SK-N-SH (cell line): ENCODE measurements around the gene MPIG6B. TPM values are rescaled to one million over a fixed set of nuclear protein-coding genes. Genes with fewer than 3 reads are reported as not detected.

Experiments used
- CTCF ChIA-PET: fragments of 300-600, 350-600 bp; formaldehyde crosslinking; extraction: SDS; loops from one replicate; lab custom pipeline; 2021; lab: Yijun Ruan, JAX
- POLR2A ChIA-PET: fragments of 350-600 bp; sonication (Branson Sonifier 250); formaldehyde crosslinking; extraction: SDS; loops from one replicate; lab custom pipeline; 2020; ENCODE audit warnings: antibody characterized with exemption, inconsistent platforms; lab: Yijun Ruan, JAX
- DNase-seq: peaks from one replicate; pipeline ENCODE4 v3.0.0; 2012
- H2AFZ ChIP-seq: fragments of 200-600 bp; sonication (generic); 2 replicates; pipeline ENCODE4 v1.8.1; 2016; ENCODE audit warnings: antibody characterized with exemption, mild to moderate bottlenecking, low read depth
- H3F3A ChIP-seq: fragments of 200-600 bp; sonication (generic); replicated peaks from 2 replicates; pipeline ENCODE3; 2016; ENCODE audit warnings: antibody characterized with exemption, mild to moderate bottlenecking; ENCODE audit not compliant: insufficient read depth
- H3K27ac ChIP-seq, 2 experiments: fragments of 200-500 bp in 1 of 2; fragments of 200-600 bp in 1 of 2; sonication (Bioruptor generic) in 1 of 2; sonication (generic), shearing (Covaris generic) in 1 of 2; 2 replicates each; pipeline versions ENCODE4 v1.5.1 to v1.6.1; 2014 to 2016; ENCODE audit warnings: low read depth in 2 of 2, inconsistent platforms in 1 of 2, low read length in 1 of 2, mild to moderate bottlenecking in 1 of 2, mixed read lengths in 1 of 2
- H3K27me3 ChIP-seq: fragments of 200-600 bp; sonication (generic), shearing (Covaris generic); 2 replicates; pipeline ENCODE4 v1.6.1; 2016; ENCODE audit warnings: mixed run types; ENCODE audit not compliant: insufficient read depth
- H3K36me3 ChIP-seq, 2 experiments: fragments of 200-500 bp in 1 of 2; fragments of 200-600 bp in 1 of 2; sonication (Bioruptor generic) in 1 of 2; sonication (generic) in 1 of 2; replicated peaks in 1 of 2; 2 replicates each; pipeline versions ENCODE3 to v1.5.1; 2014 to 2016; ENCODE audit warnings: low read length in 1 of 2, mild to moderate bottlenecking in 1 of 2; ENCODE audit not compliant: insufficient read depth in 2 of 2, control insufficient read depth in 1 of 2
- H3K4me1 ChIP-seq, 2 experiments: fragments of 200-500 bp in 1 of 2; fragments of 200-600 bp in 1 of 2; sonication (Bioruptor generic) in 1 of 2; sonication (generic), shearing (Covaris generic) in 1 of 2; 2 replicates each; pipeline versions ENCODE4 v1.5.1 to v1.6.1; 2014 to 2016; ENCODE audit warnings: low read depth in 1 of 2, low read length in 1 of 2, mixed run types in 1 of 2; ENCODE audit not compliant: insufficient read depth in 2 of 2, control insufficient read depth in 1 of 2
- H3K4me2 ChIP-seq: fragments of 200-600 bp; sonication (generic), shearing (Covaris generic); 2 replicates; pipeline ENCODE4 v1.6.1; 2017; ENCODE audit warnings: mixed run types
- H3K4me3 ChIP-seq, 2 experiments: fragments of 200-500 bp in 1 of 2; fragments of 200-600 bp in 1 of 2; sonication (Bioruptor generic) in 1 of 2; sonication (generic), shearing (Covaris generic) in 1 of 2; 2 replicates each; pipeline versions ENCODE4 v1.5.1 to v1.8.1; 2014 to 2016; ENCODE audit warnings: low read depth in 2 of 2, inconsistent platforms in 1 of 2, low read length in 1 of 2, mild to moderate bottlenecking in 1 of 2, mixed read lengths in 1 of 2, moderate library complexity in 1 of 2
- H3K79me2 ChIP-seq: fragments of 200-600 bp; sonication (generic); 2 replicates; pipeline ENCODE4 v1.8.1; 2017; ENCODE audit warnings: mild to moderate bottlenecking; ENCODE audit not compliant: insufficient read depth
- H3K9ac ChIP-seq: fragments of 200-600 bp; sonication (generic); 2 replicates; pipeline ENCODE4 v1.6.1; 2017; ENCODE audit warnings: mixed run types
- H3K9me2 ChIP-seq: fragments of 200-600 bp; sonication (generic); 2 replicates; pipeline ENCODE4 v1.6.1; 2017; ENCODE audit warnings: mixed run types
- H3K9me3 ChIP-seq: fragments of 200-600 bp; sonication (generic); 2 replicates; pipeline ENCODE4 v1.6.1; 2017; ENCODE audit warnings: mixed run types, mild to moderate bottlenecking, moderate library complexity
- H4K20me1 ChIP-seq: fragments of 200-600 bp; sonication (generic); 2 replicates; pipeline ENCODE4 v1.6.1; 2017; ENCODE audit warnings: mild to moderate bottlenecking, mixed run types; ENCODE audit not compliant: insufficient read depth
- GABPA ChIP-seq: IDR thresholded peaks from 2 replicates; pipeline ENCODE4 v1.4.0; 2012; ENCODE audit warnings: low read depth, mild to moderate bottlenecking
- IRF3 ChIP-seq: fragments of 150-350 bp; IDR thresholded peaks from 2 replicates; pipeline ENCODE4 v1.6.1; 2016; ENCODE audit warnings: mild to moderate bottlenecking, low read depth, low read length
- MEF2A ChIP-seq: IDR thresholded peaks from 2 replicates; pipeline ENCODE4 v1.4.0; 2012; ENCODE audit warnings: low read depth, borderline replicate concordance
- MXI1 ChIP-seq: IDR thresholded peaks from 2 replicates; pipeline ENCODE4 v1.6.1; 2012; ENCODE audit warnings: mild to moderate bottlenecking, low read depth, low read length, improper control_type of control experiment
- NFIC ChIP-seq: IDR thresholded peaks from 2 replicates; pipeline ENCODE4 v1.4.0; 2012; ENCODE audit warnings: borderline replicate concordance
- NRF1 ChIP-seq: IDR thresholded peaks from 2 replicates; pipeline ENCODE4 v1.6.1; 2012; ENCODE audit warnings: low read depth, mild to moderate bottlenecking, low read length
- POLR2AphosphoS5 ChIP-seq: IDR thresholded peaks from 2 replicates; pipeline ENCODE4 v1.6.1; 2012; ENCODE audit warnings: low read depth, low read length
- RCOR1 ChIP-seq: fragments of 150-350 bp; IDR thresholded peaks from 2 replicates; pipeline ENCODE4 v1.6.1; 2017; ENCODE audit warnings: antibody characterized with exemption, low read length
- TCF12 ChIP-seq: IDR thresholded peaks from 2 replicates; pipeline ENCODE4 v1.4.0; 2012
- USF2 ChIP-seq: fragments of 150-350 bp; IDR thresholded peaks from 2 replicates; pipeline ENCODE4 v1.6.1; 2017; ENCODE audit warnings: antibody characterized with exemption, low read length, low read depth, borderline replicate concordance
- YY1 ChIP-seq: IDR thresholded peaks from 2 replicates; pipeline ENCODE4 v1.4.0; 2012; ENCODE audit warnings: low read depth, mild to moderate bottlenecking
- ZBTB33 ChIP-seq: IDR thresholded peaks from 2 replicates; pipeline ENCODE4 v1.4.0; 2012; ENCODE audit warnings: low read depth, borderline replicate concordance
- WGBS: methylation state at CpG from one replicate; pipeline ENCODE4 v1.1.6; 2017; ENCODE audit warnings: low lambda C conversion rate; 5-methylcytosine and 5-hydroxymethylcytosine counted together
- polyA plus RNA-seq, 3 experiments: library from polyadenylated mRNA; depleted of rRNA; stranded (reverse); fragments of >200 nt; gene quantifications; 2 replicates each; pipeline ENCODE4 v1.2.3, GENCODE V29; 2012

MPIG6B gene
- polyA plus RNA-seq, 1 of the 3 experiments (the other 2 are of a cell fraction): not detected

GRCh38 chr6:31770860-31771259 is 47.7 kb downstream of the MPIG6B start:
- 92% methylated on average over 2 of the region's 2 CpGs for WGBS

More at GRCh38 chr6:31770860-31771259, 47.7 kb downstream of the MPIG6B start:
- no peak overlapping the region for H3K9ac ChIP-seq
- POLR2A ChIA-PET: no interaction called here
- H3K4me3 ChIP-seq: no peak overlapping the region
- H3K9me3 ChIP-seq: no peaks in the 10 kb centered on the region
- no peaks in the 10 kb centered on the region for H3K36me3 ChIP-seq
- no peaks in the 10 kb centered on the region for H4K20me1 ChIP-seq
- no peak for DNase-seq
- H3K4me1 ChIP-seq: peaks cover 0 to 8% of the 10 kb centered on the region in 2 experiments; a peak in 1 of 4 replicates
- TF ChIP-seq GABPA: no peak
- TF ChIP-seq IRF3: no peak
- no peak for TF ChIP-seq YY1
- TF ChIP-seq RCOR1: no peak
- TF ChIP-seq USF2: no peak
- TF ChIP-seq TCF12: no peak
- no peak for TF ChIP-seq MXI1
- TF ChIP-seq ZBTB33: no peak
- TF ChIP-seq POLR2AphosphoS5: no peak
- TF ChIP-seq NRF1: no peak
- no peak for TF ChIP-seq MEF2A
- TF ChIP-seq NFIC: no peak
- H3K27ac ChIP-seq: no peak overlapping the region
- no peak overlapping the region for H3K4me2 ChIP-seq
- CTCF ChIA-PET: interaction anchor here (0.7 to 3.3 kb wide), 8 partner anchors 7 to 191 kb away, joined by 3 to 16 read pairs (median 4); no protein-coding TSS in a partner anchor
- H3K79me2 ChIP-seq: no peaks in the 10 kb centered on the region
- H2AFZ ChIP-seq: no peak overlapping the region
- H3K9me2 ChIP-seq: no peaks in the 10 kb centered on the region
- H3K27me3 ChIP-seq: no peaks in the 10 kb centered on the region
- peaks cover 2% of the 10 kb centered on the region for H3F3A ChIP-seq
